Esophagus muscularis mucosa (tissue), 3 donors: ENCODE data around the gene ZNF784.

Experiments used
- POLR2AphosphoS5 ChIP-seq, 2 donors: sonication (generic); formaldehyde crosslinking; IDR thresholded peaks; one replicate each; pipeline ENCODE4 v1.6.1; 2017; ENCODE audit warnings: antibody characterized with exemption in 2 of 2
- TF ChIP-seq, protein P1 (sequence below), 3 experiments: fragments of 200-600 bp in 2 of 3; fragments of 450-650 bp in 1 of 3; sonication (generic) in 2 of 3; IDR thresholded peaks; one replicate each; pipeline ENCODE4 v1.5.1; 2017 to 2019; ENCODE audit warnings: antibody characterized with exemption in 3 of 3, mild to moderate bottlenecking in 2 of 3, moderate library complexity in 1 of 3

- no peak for TF ChIP-seq POLR2AphosphoS5 (IDR thresholded peaks at IDR 0.05)
- TF ChIP-seq, protein P1, sequence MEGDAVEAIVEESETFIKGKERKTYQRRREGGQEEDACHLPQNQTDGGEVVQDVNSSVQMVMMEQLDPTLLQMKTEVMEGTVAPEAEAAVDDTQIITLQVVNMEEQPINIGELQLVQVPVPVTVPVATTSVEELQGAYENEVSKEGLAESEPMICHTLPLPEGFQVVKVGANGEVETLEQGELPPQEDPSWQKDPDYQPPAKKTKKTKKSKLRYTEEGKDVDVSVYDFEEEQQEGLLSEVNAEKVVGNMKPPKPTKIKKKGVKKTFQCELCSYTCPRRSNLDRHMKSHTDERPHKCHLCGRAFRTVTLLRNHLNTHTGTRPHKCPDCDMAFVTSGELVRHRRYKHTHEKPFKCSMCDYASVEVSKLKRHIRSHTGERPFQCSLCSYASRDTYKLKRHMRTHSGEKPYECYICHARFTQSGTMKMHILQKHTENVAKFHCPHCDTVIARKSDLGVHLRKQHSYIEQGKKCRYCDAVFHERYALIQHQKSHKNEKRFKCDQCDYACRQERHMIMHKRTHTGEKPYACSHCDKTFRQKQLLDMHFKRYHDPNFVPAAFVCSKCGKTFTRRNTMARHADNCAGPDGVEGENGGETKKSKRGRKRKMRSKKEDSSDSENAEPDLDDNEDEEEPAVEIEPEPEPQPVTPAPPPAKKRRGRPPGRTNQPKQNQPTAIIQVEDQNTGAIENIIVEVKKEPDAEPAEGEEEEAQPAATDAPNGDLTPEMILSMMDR (IDR thresholded peaks at IDR 0.05) = no peak
Measured at GRCh38 chr19:55667006-55667381, 42.6 kb upstream of the ZNF784 start.
